ENCODE measurements around the gene VEGFB.
A peak's percentile ranks its signal among the peaks of the same experiment; 100 is the strongest.

VEGFB gene

GRCh38 chr11:64256300-64256699, 21.9 kb downstream of the VEGFB start:
- no peak for TF ChIP-seq CTCF (IDR thresholded peaks at IDR 0.05; ENCODE audit: insufficient read depth, low read depth, low read length, missing control alignments)
- H3K4me3 ChIP-seq (ENCODE audit: low read depth, low read length), result no peak overlapping the region
- no peak for DNase-seq (ENCODE audit: low read depth)

- H3K4me3 ChIP-seq (ENCODE audit: low read depth, low read length), result no peak overlapping the region
- TF ChIP-seq CTCF (IDR thresholded peaks at IDR 0.05; ENCODE audit: insufficient read depth, low read depth, low read length, missing control alignments), result no peak
- no peak for DNase-seq (ENCODE audit: low read depth)
Observed at GRCh38 chr11:64258356-64258755, 24.0 kb downstream of the VEGFB start.

- DNase-seq (ENCODE audit: low read depth), result no peak
- no peak overlapping the region for H3K4me3 ChIP-seq (ENCODE audit: low read depth, low read length)
- TF ChIP-seq CTCF (IDR thresholded peaks at IDR 0.05; ENCODE audit: insufficient read depth, low read depth, low read length, missing control alignments), result no peak
Observed at GRCh38 chr11:64258946-64259532, 24.7 kb downstream of the VEGFB start.

GRCh38 chr11:64259533-64260067, 25.2 kb downstream of the VEGFB start:
- H3K4me3 ChIP-seq (ENCODE audit: low read depth, low read length), result no peak overlapping the region
- DNase-seq (ENCODE audit: low read depth), result peak; percentile 40
- TF ChIP-seq CTCF (IDR thresholded peaks at IDR 0.05; ENCODE audit: insufficient read depth, low read depth, low read length, missing control alignments), result no peak

- TF ChIP-seq CTCF (IDR thresholded peaks at IDR 0.05; ENCODE audit: insufficient read depth, low read depth, low read length, missing control alignments), result no peak
- no peak overlapping the region for H3K4me3 ChIP-seq (ENCODE audit: low read depth, low read length)
- DNase-seq (ENCODE audit: low read depth), result no peak
Observed at GRCh38 chr11:64260147-64260708, 25.8 kb downstream of the VEGFB start.

- no peak for TF ChIP-seq CTCF (IDR thresholded peaks at IDR 0.05; ENCODE audit: insufficient read depth, low read depth, low read length, missing control alignments)
- H3K4me3 ChIP-seq (ENCODE audit: low read depth, low read length), result no peak overlapping the region
- DNase-seq (ENCODE audit: low read depth), result no peak
Observed at GRCh38 chr11:64261556-64262080, 27.2 kb downstream of the VEGFB start.

Data from GM12865 (cell line).